Measurements from ENCODE around the gene B3GNT2. TPM values are rescaled to one million over a fixed set of nuclear protein-coding genes. Genes with fewer than 3 reads are reported as not detected.

The B3GNT2 gene
- total and polyA plus RNA-seq, 9 of the 15 experiments (the other 6 are each of a cell fraction or from before 2014, with no cell fraction given), result 6.0 to 38.9 (median 25.0) TPM

- TF ChIP-seq RBM39 (optimal IDR thresholded peaks at IDR 0.05; ENCODE audit: low read depth, low read length) (no peak), CEBPG (CRISPR knock-in tag; IDR thresholded peaks at IDR 0.05) (no peak), CEBPG (tag; conservative IDR thresholded peaks at IDR 0.05 in 1 of 2, IDR thresholded peaks at IDR 0.05 in 1 of 2) (no peak), ZNF77 (CRISPR knock-in tag; IDR thresholded peaks at IDR 0.05) (no peak), SAFB2 (IDR thresholded peaks at IDR 0.05; ENCODE audit: borderline replicate concordance, low read depth, low read length, severe bottlenecking) (no peak), HNRNPLL (IDR thresholded peaks at IDR 0.05; ENCODE audit: low read depth, low read length, poor library complexity, severe bottlenecking) (no peak), ZNF146 (CRISPR knock-in tag; IDR thresholded peaks at IDR 0.05; ENCODE audit: unreplicated experiment) (no peak), STAT6 (CRISPR knock-in tag; IDR thresholded peaks at IDR 0.05) (no peak), ZBTB49 (CRISPR knock-in tag; IDR thresholded peaks at IDR 0.05; ENCODE audit: borderline replicate concordance) (no peak), ZNF644 (tag; IDR thresholded peaks at IDR 0.05; ENCODE audit: low read depth) (no peak), ZNF518B (CRISPR knock-in tag; IDR thresholded peaks at IDR 0.05) (no peak), SETDB1 (IDR thresholded peaks at IDR 0.05; ENCODE audit: low read length) (no peak), ZNF263 (CRISPR knock-in tag; IDR thresholded peaks at IDR 0.05; ENCODE audit: borderline replicate concordance) (no peak), TAF7 (tag; IDR thresholded peaks at IDR 0.05) (no peak)
Measured at GRCh38 chr2:62222171-62222570, 26.3 kb downstream of the B3GNT2 start (continued).

Data from K562 (cell line).